HEK293T (cell line): Measurements from ENCODE around the gene FOXK2.

Experiments used
- ARNT ChIP-seq: fragments of 450-650 bp; IDR thresholded peaks from 2 replicates; pipeline ENCODE4 v1.6.1; 2017; ENCODE audit warnings: mild to moderate bottlenecking
- ELF4 ChIP-seq: fragments of 450-650 bp; IDR thresholded peaks from 2 replicates; pipeline ENCODE4 v1.6.1; 2017; ENCODE audit warnings: antibody characterized with exemption
- FOXA1 ChIP-seq: fragments of 450-650 bp; IDR thresholded peaks from 2 replicates; pipeline ENCODE4 v1.6.1; 2016; ENCODE audit warnings: mild to moderate bottlenecking
- FOXK2 ChIP-seq: fragments of 450-650 bp; IDR thresholded peaks from 2 replicates; pipeline ENCODE4 v1.6.1; 2016; ENCODE audit warnings: mild to moderate bottlenecking
- FOXM1 ChIP-seq: fragments of 450-650 bp; IDR thresholded peaks from 2 replicates; pipeline ENCODE4 v1.6.1; 2017; ENCODE audit warnings: mild to moderate bottlenecking, borderline replicate concordance
- LEF1 ChIP-seq: fragments of 450-650 bp; IDR thresholded peaks from 2 replicates; pipeline ENCODE4 v1.6.1; 2017; ENCODE audit warnings: mild to moderate bottlenecking, borderline replicate concordance
- NFRKB ChIP-seq: fragments of 450-650 bp; IDR thresholded peaks from 2 replicates; pipeline ENCODE4 v1.6.1; 2016; ENCODE audit warnings: mild to moderate bottlenecking, moderate library complexity
- SUZ12 ChIP-seq: fragments of 450-650 bp; IDR thresholded peaks from 2 replicates; pipeline ENCODE4 v1.6.1; 2016; ENCODE audit warnings: mild to moderate bottlenecking
- TARDBP ChIP-seq: fragments of 450-650 bp; IDR thresholded peaks from 2 replicates; pipeline ENCODE4 v1.6.1; 2016
- ZNF384 ChIP-seq: fragments of 450-650 bp; IDR thresholded peaks from 2 replicates; pipeline ENCODE4 v1.6.1; 2016

GRCh38 chr17:82570277-82570676 is 50.7 kb downstream of the FOXK2 start:
- no peak for TF ChIP-seq FOXM1
- TF ChIP-seq ELF4, result no peak
- TF ChIP-seq ARNT, result no peak
- TF ChIP-seq LEF1, result no peak
- no peak for TF ChIP-seq FOXK2
- TF ChIP-seq NFRKB, result no peak
- TF ChIP-seq ZNF384, result no peak
- no peak for TF ChIP-seq FOXA1
- no peak for TF ChIP-seq TARDBP
- no peak for TF ChIP-seq SUZ12
